ENCODE data around the gene TMEM259. TPM values are rescaled to one million over a fixed set of nuclear protein-coding genes. Genes with fewer than 3 reads are reported as not detected.

Gene TMEM259
- total RNA-seq, 1 experiment from 2014 or later, result 171 TPM

DNA sequence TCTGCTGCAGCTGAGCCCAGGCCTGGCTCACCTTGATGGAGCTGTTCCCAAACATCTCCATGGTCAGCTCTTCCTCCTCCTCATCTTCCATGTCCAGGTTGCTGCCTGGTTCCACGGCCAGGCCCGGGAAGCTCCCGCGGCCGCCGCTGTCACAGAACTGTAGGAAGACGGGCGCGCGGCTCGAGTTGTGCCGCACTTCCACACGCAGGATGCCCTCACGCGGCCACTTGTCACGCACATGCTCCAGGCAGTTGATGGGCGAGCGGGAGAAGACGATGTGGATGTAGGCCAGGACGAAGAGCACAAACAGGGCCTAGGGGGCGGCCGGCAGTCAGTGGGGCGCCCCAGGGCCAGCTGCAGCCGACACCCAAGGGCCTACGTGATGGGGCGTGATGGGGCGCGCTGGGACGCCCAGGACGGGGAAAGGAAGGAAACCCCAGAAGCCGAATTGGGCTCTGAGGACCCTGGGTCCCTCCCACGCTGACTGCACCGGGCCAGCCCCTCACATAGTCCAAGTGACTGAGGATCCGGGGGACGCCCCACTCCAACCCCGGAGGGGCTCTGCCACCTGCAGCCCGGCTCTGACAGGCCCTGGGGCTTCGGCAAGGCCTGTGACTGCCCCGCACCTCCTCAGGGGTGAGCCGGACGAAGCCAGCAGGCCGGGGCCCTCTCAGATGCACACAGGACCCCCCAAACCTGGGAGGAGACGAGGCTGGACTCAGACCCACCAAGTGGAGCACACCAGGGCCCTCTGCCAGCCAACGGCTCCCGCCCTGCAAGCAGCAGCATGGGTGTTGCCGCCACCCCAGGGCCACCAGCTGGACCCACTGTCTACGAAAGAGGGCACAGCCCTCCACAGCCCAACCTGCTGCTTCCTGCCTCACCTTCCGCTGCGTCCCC lies 6.5 kb downstream of the TMEM259 start:
- Histone ChIP-seq H3K4ac (ENCODE audit: low read depth, low read length) (no peak overlapping the region), H2BK15ac (ENCODE audit: low read depth, low read length) (no peak overlapping the region), H3K23ac (ENCODE audit: insufficient read length, low read depth, low read length) (no peak overlapping the region), H3K56ac (ENCODE audit: insufficient read length, low read depth, low read length) (no peak overlapping the region), H3K27ac (ENCODE audit: insufficient read length, low read depth, low read length) (no peak overlapping the region), H3K14ac (ENCODE audit: insufficient read depth, low read length) (no peak overlapping the region; the same call in 1 of the 2 replicates), H3K9me3 (ENCODE audit: control insufficient read depth, low read depth, low read length) (no peaks in the 10 kb centered on the region), H4K20me1 (ENCODE audit: control insufficient read depth, insufficient read depth, insufficient read length) (no peaks in the 10 kb centered on the region), H2AK5ac (ENCODE audit: insufficient read length, low read length) (no peak overlapping the region), H2BK5ac (ENCODE audit: insufficient read length, low read length) (no peak overlapping the region), H3K27me3 (ENCODE audit: insufficient read depth, low read length) (no peaks in the 10 kb centered on the region), H3K4me1 (ENCODE audit: insufficient read depth, low read length) (no peaks in the 10 kb centered on the region; the same call in 1 of the 2 replicates), H3K9ac (ENCODE audit: extremely low read depth, insufficient read length, low read length) (no peak overlapping the region), H4K91ac (ENCODE audit: insufficient read length, low read depth, low read length) (no peak overlapping the region), H2BK20ac (ENCODE audit: low read depth, low read length, poor library complexity, severe bottlenecking) (no peak overlapping the region), H3T11ph (ENCODE audit: low read length) (no peak overlapping the region), H2AFZ (ENCODE audit: low read length) (no peak overlapping the region), H3K23me2 (ENCODE audit: insufficient read length, low read depth, low read length, poor library complexity, severe bottlenecking) (no peaks in the 10 kb centered on the region), H4K8ac (replicated peaks; ENCODE audit: insufficient read length, low read depth, low read length) (no peak overlapping the region), H3K79me1 (ENCODE audit: insufficient read depth, low read depth, low read length, poor library complexity, severe bottlenecking) (peaks cover 5% of the 10 kb centered on the region), H4K5ac (ENCODE audit: insufficient read length, low read depth, low read length) (no peak overlapping the region), H2BK12ac (ENCODE audit: insufficient read length, low read depth, low read length) (no peak overlapping the region), H3K18ac (ENCODE audit: insufficient read length, low read depth, low read length) (no peak overlapping the region), H3K4me2 (ENCODE audit: insufficient read depth, insufficient read length, low read length) (no peak overlapping the region), H2BK120ac (ENCODE audit: low read depth, low read length, poor library complexity, severe bottlenecking) (no peak overlapping the region), H3K79me2 (ENCODE audit: insufficient read depth, low read length) (peaks cover 33% of the 10 kb centered on the region; the same call in 1 of the 2 replicates)
- Mint-ChIP-seq H3K27me3 (ENCODE audit: low read depth) (no peaks in the 10 kb centered on the region), H3K4me1 (peaks cover 17 to 25% of the 10 kb centered on the region in 2 experiments), H3K36me3 (ENCODE audit: insufficient read depth in 1 of 3, low read depth in 3 of 3) (peaks cover 2 to 16% (median 13%) of the 10 kb centered on the region in 3 experiments; a peak in 5 of 7 replicates), H3K4me3 (peak overlapping the region in 1 of 2 experiments; percentile 29; a peak in 1 of 5 replicates), H3K9me3 (no peaks in the 10 kb centered on the region), H3K27ac (peak overlapping the region; percentile 52 to 83 (median 73); a peak in 2 of 7 replicates)
- no CpG with 5 or more reads among the region's 49 CpGs for WGBS (ENCODE audit: extremely low coverage, insufficient read length, low lambda C conversion rate)
- TF ChIP-seq, protein P1, sequence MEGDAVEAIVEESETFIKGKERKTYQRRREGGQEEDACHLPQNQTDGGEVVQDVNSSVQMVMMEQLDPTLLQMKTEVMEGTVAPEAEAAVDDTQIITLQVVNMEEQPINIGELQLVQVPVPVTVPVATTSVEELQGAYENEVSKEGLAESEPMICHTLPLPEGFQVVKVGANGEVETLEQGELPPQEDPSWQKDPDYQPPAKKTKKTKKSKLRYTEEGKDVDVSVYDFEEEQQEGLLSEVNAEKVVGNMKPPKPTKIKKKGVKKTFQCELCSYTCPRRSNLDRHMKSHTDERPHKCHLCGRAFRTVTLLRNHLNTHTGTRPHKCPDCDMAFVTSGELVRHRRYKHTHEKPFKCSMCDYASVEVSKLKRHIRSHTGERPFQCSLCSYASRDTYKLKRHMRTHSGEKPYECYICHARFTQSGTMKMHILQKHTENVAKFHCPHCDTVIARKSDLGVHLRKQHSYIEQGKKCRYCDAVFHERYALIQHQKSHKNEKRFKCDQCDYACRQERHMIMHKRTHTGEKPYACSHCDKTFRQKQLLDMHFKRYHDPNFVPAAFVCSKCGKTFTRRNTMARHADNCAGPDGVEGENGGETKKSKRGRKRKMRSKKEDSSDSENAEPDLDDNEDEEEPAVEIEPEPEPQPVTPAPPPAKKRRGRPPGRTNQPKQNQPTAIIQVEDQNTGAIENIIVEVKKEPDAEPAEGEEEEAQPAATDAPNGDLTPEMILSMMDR (conservative IDR thresholded peaks at IDR 0.05), result no peak
- no peak for DNase-seq

Data from H9 (cell line).